GM12864 (cell line): ENCODE results near the gene JDP2.

ENCODE experiments used
- DNase-seq: peaks from one replicate; pipeline ENCODE4 v3.0.0-alpha.2; 2011; ENCODE audit warnings: low read depth
- H3K4me3 ChIP-seq: 2 replicates; pipeline ENCODE4 v1.5.1; 2011; ENCODE audit warnings: mild to moderate bottlenecking, low read depth, low read length, control low read depth
- CTCF ChIP-seq: IDR thresholded peaks from 2 replicates; pipeline ENCODE4 v1.5.1; 2011; ENCODE audit warnings: low read depth, mild to moderate bottlenecking, moderate library complexity, low read length, control low read depth, inconsistent platforms; ENCODE audit errors: missing control alignments

The JDP2 gene

GRCh38 chr14:75510547-75510946 is 82.7 kb downstream of the JDP2 start:
- no peak for DNase-seq
- no peak for TF ChIP-seq CTCF
- no peak overlapping the region for H3K4me3 ChIP-seq

GRCh38 chr14:75511201-75511600 is 83.4 kb downstream of the JDP2 start:
- TF ChIP-seq CTCF = no peak
- H3K4me3 ChIP-seq = no peak overlapping the region
- DNase-seq = no peak

GRCh38 chr14:75513911-75514672 is 86.3 kb downstream of the JDP2 start:
- no peak for DNase-seq
- H3K4me3 ChIP-seq = no peak overlapping the region; the same call in 1 of the 2 replicates

GRCh38 chr14:75514673-75515628 is 87.1 kb downstream of the JDP2 start:
- no peak for DNase-seq
- TF ChIP-seq CTCF = no peak
- peak overlapping the region; percentile 31 for H3K4me3 ChIP-seq

More at GRCh38 chr14:75513911-75514672, 86.3 kb downstream of the JDP2 start:
- TF ChIP-seq CTCF = no peak

GRCh38 chr14:75515629-75515996 is 87.8 kb downstream of the JDP2 start:
- H3K4me3 ChIP-seq = peak overlapping the region; percentile 31
- no peak for DNase-seq
- no peak for TF ChIP-seq CTCF

GRCh38 chr14:75518625-75519024 is 90.8 kb downstream of the JDP2 start:
- DNase-seq = peak; percentile 69

More at GRCh38 chr14:75518625-75519024, 90.8 kb downstream of the JDP2 start:
- peak; percentile 87 for TF ChIP-seq CTCF
- peak overlapping the region; percentile 34; the same call in 1 of the 2 replicates for H3K4me3 ChIP-seq
